ENCODE data around the gene RAB36.

DNA sequence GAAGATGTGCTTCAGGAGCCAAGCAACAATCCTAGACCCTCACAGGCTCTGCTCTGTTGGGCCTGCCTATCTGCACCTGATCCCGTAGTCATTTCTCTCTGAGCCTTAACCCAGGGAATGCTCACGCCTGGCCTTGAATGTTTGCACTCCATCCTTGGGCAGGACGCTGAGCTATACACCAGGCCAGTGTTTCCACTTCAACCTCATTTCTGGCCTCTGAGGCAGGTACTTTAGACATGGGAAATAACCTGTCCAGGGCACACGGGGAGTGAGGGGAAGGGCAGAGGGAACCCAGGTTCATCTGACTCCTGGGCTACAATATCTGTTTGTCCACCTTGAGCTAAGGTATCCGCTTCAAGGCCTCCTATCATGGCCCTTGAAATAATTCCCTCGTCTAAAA is 13.3 kb upstream of the RAB36 start:
- no peak for TF ChIP-seq CHD2 (IDR thresholded peaks at IDR 0.05; ENCODE audit: low read length, partially characterized antibody)
- no peak for TF ChIP-seq POLR2A (IDR thresholded peaks at IDR 0.05; ENCODE audit: low read length)
- TF ChIP-seq, protein P1, sequence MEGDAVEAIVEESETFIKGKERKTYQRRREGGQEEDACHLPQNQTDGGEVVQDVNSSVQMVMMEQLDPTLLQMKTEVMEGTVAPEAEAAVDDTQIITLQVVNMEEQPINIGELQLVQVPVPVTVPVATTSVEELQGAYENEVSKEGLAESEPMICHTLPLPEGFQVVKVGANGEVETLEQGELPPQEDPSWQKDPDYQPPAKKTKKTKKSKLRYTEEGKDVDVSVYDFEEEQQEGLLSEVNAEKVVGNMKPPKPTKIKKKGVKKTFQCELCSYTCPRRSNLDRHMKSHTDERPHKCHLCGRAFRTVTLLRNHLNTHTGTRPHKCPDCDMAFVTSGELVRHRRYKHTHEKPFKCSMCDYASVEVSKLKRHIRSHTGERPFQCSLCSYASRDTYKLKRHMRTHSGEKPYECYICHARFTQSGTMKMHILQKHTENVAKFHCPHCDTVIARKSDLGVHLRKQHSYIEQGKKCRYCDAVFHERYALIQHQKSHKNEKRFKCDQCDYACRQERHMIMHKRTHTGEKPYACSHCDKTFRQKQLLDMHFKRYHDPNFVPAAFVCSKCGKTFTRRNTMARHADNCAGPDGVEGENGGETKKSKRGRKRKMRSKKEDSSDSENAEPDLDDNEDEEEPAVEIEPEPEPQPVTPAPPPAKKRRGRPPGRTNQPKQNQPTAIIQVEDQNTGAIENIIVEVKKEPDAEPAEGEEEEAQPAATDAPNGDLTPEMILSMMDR (IDR thresholded peaks at IDR 0.05) = no peak
- TF ChIP-seq SMC3 (IDR thresholded peaks at IDR 0.05) = no peak
- TF ChIP-seq NR3C1 (IDR thresholded peaks at IDR 0.05) = no peak
- TF ChIP-seq RFX5 (IDR thresholded peaks at IDR 0.05) = no peak
- TF ChIP-seq ZFP36 (IDR thresholded peaks at IDR 0.05; ENCODE audit: borderline replicate concordance, partially characterized antibody) = no peak
- TF ChIP-seq, protein P2, sequence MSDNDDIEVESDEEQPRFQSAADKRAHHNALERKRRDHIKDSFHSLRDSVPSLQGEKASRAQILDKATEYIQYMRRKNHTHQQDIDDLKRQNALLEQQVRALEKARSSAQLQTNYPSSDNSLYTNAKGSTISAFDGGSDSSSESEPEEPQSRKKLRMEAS (IDR thresholded peaks at IDR 0.05) = no peak
- TF ChIP-seq EP300 (IDR thresholded peaks at IDR 0.05) = no peak
- TF ChIP-seq ZC3H11A (IDR thresholded peaks at IDR 0.05) = no peak
- no peak for TF ChIP-seq RCOR1 (IDR thresholded peaks at IDR 0.05; ENCODE audit: low read depth, low read length)
